HCT116 (cell line): Measurements from ENCODE around the gene TNS3.

Source experiments
- ATF3 ChIP-seq: IDR thresholded peaks from 2 replicates; pipeline ENCODE4 v1.6.1; 2012
- CTCF ChIP-seq, 3 experiments: fragments of 200-600 bp in 1 of 3; sonication (generic) in 1 of 3; IDR thresholded peaks in 2 of 3; conservative IDR thresholded peaks in 1 of 3; 2 replicates each; pipeline ENCODE4 v1.5.1; 2012 to 2017; ENCODE audit warnings: low read depth in 2 of 3, low read length in 2 of 3, antibody characterized with exemption in 1 of 3, borderline replicate concordance in 1 of 3, control low read depth in 1 of 3, mild to moderate bottlenecking in 1 of 3, mixed read lengths in 1 of 3, mixed run types in 1 of 3, moderate library complexity in 1 of 3; ENCODE audit not compliant: insufficient read depth in 1 of 3
- EZH2 ChIP-seq: fragments of 200-600 bp; sonication (generic); IDR thresholded peaks from 2 replicates; pipeline ENCODE4 v1.6.1; 2017; ENCODE audit warnings: antibody characterized with exemption, mixed run types
- SIN3A ChIP-seq: IDR thresholded peaks from 2 replicates; pipeline ENCODE4 v1.6.1; 2012; ENCODE audit warnings: low read depth
- TF ChIP-seq, protein P1 (sequence below): IDR thresholded peaks from 2 replicates; pipeline ENCODE4 v1.6.1; 2012; ENCODE audit warnings: low read depth

DNA sequence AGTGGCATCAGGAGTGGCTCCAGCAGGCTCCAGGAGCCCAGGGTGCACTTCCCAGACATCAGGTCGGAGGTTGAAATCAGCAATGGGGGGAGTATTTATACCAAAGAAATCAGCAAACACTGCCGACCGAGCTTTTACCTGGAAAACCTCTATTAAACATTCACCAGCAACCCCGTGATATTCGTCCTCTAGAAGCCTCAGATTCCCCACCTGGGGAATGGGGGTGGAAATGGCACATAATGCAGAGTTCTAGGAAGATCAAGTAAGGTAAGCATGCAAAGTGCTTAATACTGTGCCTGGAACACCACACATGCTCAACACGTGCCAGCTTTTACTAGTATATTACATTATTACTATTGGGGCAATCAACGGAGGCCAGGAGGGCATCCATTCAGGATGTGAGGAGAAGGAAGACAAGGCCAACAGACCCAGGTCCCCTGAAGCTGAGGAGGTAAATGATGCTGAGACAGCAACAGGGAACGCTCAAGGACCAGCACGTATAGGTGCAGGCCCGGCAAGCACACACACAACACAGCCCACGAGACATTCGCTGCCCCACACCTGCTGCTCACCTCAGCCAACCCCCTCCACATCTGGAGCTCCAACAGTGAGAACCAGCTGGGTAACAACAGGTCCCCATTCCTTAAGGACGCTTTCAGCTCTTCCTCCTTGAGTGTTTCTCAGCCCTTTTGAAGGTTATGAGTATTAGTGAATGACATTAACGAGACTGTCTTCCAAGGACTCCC, 125.5 kb downstream of the TNS3 start:
- TF ChIP-seq EZH2 (no peak), CTCF (IDR thresholded peaks at IDR 0.05 in 2 of 3, conservative IDR thresholded peaks at IDR 0.05 in 1 of 3; ENCODE audit: borderline replicate concordance in 1 of 3, insufficient read depth in 1 of 3, low read depth in 2 of 3, low read length in 2 of 3) (no peak), SIN3A (no peak), ATF3 (no peak)
- TF ChIP-seq, protein P1, sequence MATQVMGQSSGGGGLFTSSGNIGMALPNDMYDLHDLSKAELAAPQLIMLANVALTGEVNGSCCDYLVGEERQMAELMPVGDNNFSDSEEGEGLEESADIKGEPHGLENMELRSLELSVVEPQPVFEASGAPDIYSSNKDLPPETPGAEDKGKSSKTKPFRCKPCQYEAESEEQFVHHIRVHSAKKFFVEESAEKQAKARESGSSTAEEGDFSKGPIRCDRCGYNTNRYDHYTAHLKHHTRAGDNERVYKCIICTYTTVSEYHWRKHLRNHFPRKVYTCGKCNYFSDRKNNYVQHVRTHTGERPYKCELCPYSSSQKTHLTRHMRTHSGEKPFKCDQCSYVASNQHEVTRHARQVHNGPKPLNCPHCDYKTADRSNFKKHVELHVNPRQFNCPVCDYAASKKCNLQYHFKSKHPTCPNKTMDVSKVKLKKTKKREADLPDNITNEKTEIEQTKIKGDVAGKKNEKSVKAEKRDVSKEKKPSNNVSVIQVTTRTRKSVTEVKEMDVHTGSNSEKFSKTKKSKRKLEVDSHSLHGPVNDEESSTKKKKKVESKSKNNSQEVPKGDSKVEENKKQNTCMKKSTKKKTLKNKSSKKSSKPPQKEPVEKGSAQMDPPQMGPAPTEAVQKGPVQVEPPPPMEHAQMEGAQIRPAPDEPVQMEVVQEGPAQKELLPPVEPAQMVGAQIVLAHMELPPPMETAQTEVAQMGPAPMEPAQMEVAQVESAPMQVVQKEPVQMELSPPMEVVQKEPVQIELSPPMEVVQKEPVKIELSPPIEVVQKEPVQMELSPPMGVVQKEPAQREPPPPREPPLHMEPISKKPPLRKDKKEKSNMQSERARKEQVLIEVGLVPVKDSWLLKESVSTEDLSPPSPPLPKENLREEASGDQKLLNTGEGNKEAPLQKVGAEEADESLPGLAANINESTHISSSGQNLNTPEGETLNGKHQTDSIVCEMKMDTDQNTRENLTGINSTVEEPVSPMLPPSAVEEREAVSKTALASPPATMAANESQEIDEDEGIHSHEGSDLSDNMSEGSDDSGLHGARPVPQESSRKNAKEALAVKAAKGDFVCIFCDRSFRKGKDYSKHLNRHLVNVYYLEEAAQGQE: no peak
